ENCODE data around the gene AUP1.

Gene AUP1

DNA sequence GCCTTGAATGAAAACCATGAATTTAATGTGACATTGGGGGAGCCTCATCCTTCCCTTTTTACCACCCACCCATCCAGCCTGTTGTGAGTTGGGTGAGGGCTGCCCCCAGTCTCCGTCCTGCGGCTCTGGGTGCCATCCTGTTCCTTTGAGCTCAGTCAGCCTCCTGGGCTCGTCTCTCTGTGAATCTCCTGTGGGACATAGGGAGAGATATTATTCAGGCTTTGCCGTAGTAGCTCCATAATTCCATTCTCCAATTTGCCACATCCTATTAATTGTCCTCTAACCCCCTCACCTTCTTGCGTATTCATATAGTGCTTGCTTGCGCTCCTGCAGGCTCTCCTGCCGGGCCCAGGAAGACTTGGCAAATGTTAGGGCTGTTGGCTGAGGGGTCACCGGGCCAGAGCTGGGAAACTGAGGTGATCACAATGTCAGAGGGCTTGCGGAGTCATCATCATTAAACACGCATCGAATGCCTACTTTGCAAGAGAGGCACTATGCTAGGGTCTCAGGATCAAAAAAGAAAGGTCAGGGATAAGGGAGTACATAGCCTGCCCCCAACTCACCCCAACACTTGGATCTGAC, 2.8 kb downstream of the AUP1 start:
- no peak overlapping the region for H3K27ac ChIP-seq (ENCODE audit: insufficient read depth, low read length, poor library complexity, severe bottlenecking)

DNA sequence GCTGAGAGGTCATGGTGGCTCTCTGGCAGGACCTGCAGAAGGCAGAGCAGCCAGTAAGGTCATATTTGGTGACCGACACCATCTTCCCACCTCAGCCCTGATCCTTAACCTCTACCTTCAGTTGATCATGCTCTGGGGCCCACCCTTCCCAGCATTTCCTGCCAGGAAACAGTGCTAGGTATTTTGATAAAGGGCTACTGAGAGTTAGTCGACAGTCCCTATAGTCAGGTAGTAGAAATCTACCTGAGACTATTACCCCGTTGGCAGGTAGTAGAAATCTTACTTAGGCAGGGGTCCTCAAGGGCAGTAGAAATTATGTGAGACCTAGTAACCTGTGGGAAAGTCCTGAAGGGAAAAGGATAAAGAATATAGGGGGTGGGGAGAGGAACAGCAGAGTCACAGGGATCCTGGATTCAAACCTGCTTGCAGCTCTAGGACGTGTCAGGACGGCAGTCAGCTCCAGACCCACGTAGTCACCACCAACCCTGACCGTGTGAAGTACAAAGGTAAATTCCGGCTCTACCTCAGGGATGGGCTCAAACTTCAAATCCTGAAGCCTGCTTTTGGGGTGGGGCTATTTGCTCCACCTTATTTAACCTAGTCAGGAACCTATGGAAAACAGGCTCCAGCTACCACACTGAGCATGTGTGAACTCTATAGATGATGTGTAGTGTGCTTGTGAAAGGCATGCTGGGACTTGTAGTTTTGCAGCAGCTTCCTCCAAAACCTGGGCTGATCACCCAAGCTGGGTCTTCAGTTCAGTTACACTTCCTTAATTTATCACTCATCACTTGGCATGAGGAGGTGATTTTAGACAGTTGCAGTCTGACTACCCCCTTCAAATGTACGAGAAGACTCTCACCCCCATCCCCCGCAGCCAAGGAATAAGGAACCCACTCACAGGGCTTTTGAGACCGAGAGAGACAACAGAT, 3.5 kb downstream of the AUP1 start, which contains the start of gene DQX1:
Gene DQX1, minus strand, starts transcription at position 515 of the 932 bp plus-strand sequence. Its CDS starts 502 bp downstream, at position 13.
- H3K9me3 ChIP-seq (ENCODE audit: control insufficient read depth, low read length): no peaks in the 10 kb centered on the region
- DNase-seq: no peak
- H3K4me1 ChIP-seq (ENCODE audit: control insufficient read depth, insufficient read depth, low read length, poor library complexity, severe bottlenecking): peaks cover 18% of the 10 kb centered on the region
- no peak within 1 kb of the TSS for H3K27ac ChIP-seq (ENCODE audit: insufficient read depth, low read length, poor library complexity, severe bottlenecking)
- H3K4me3 ChIP-seq (ENCODE audit: insufficient read depth, low read depth, low read length, poor library complexity, severe bottlenecking): no peak within 1 kb of the TSS
- no peaks in the 10 kb centered on the region for H3K27me3 ChIP-seq (replicated peaks; ENCODE audit: control insufficient read depth, insufficient read depth, low read length, poor library complexity, severe bottlenecking)
- H3K36me3 ChIP-seq (ENCODE audit: control insufficient read depth, insufficient read depth, low read length): peaks cover 21% of the 10 kb centered on the region

More for the DNA sequence above, 2.8 kb downstream of the AUP1 start:
- DNase-seq: no peak
- Histone ChIP-seq H3K9me3 (ENCODE audit: control insufficient read depth, low read length) (no peaks in the 10 kb centered on the region), H3K27me3 (replicated peaks; ENCODE audit: control insufficient read depth, insufficient read depth, low read length, poor library complexity, severe bottlenecking) (no peaks in the 10 kb centered on the region), H3K4me3 (ENCODE audit: insufficient read depth, low read depth, low read length, poor library complexity, severe bottlenecking) (no peak overlapping the region), H3K4me1 (ENCODE audit: control insufficient read depth, insufficient read depth, low read length, poor library complexity, severe bottlenecking) (peaks cover 22% of the 10 kb centered on the region), H3K36me3 (ENCODE audit: control insufficient read depth, insufficient read depth, low read length) (peaks cover 21% of the 10 kb centered on the region)

DNA sequence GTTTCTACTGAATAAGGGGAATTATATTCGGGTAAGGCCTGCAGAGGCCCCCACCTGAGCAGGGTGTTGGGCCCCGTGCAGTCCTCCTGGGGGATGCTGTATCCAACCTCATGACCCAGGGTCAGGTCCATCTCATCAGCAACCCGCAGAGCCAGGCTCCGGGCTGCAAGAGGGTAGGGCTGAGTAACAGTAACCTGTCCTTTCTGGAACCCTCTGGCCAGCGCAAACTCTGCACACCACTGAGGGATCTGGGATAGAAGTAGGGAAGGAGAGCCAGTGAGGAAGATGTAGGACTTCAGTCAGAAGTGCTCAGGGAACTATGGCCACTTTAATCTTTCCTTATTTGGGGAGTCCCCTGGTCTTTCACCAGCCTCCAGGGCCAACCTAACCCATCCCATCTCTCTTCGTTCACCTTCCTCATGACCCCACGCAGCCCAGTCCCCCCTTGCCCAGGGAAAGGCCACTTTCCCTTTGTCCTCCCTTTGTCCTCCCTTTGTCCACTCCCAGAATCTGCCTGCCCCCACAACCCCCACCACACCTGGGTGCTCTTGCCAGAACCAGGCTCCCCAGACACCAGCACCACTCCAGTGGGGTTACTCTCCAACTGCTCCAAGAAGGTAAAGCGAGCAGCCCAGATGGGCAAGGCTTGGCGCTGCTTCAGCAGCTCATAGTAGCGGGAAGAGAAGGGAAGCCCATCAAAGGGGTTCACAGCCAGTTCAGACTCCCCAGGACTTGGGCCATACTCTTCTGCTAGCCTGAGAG, 4.4 kb downstream of the AUP1 start:
- no peak overlapping the region for H3K27ac ChIP-seq (ENCODE audit: insufficient read depth, low read length, poor library complexity, severe bottlenecking)
- DNase-seq: no peak
- H3K9me3 ChIP-seq (ENCODE audit: control insufficient read depth, low read length): no peaks in the 10 kb centered on the region
- peaks cover 11% of the 10 kb centered on the region for H3K4me1 ChIP-seq (ENCODE audit: control insufficient read depth, insufficient read depth, low read length, poor library complexity, severe bottlenecking)
- H3K4me3 ChIP-seq (ENCODE audit: insufficient read depth, low read depth, low read length, poor library complexity, severe bottlenecking): no peak overlapping the region
- H3K27me3 ChIP-seq (replicated peaks; ENCODE audit: control insufficient read depth, insufficient read depth, low read length, poor library complexity, severe bottlenecking): no peaks in the 10 kb centered on the region
- peaks cover 21% of the 10 kb centered on the region for H3K36me3 ChIP-seq (ENCODE audit: control insufficient read depth, insufficient read depth, low read length)

DNA sequence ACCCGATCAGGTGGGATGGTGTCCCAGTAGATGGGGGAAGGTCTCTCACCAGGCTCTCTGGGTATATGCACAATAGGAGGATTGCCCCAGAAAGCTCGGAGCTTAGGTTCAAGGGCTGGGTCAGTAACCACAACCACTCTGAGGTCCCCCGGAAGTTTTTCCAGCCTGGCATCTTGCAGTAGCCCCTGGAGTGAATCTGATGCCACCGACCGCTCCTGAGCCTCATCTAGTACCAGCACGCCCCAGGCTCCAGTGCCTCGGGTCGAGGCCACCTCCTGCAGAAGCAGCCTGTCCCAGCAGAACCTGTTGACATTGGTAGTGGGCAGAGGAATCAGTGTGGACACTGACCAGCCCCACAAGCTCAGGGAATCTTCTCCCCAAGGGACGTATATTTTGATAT, 5.5 kb downstream of the AUP1 start:
- Histone ChIP-seq H3K27ac (ENCODE audit: insufficient read depth, low read length, poor library complexity, severe bottlenecking) (no peak overlapping the region), H3K4me3 (ENCODE audit: insufficient read depth, low read depth, low read length, poor library complexity, severe bottlenecking) (no peak overlapping the region), H3K9me3 (ENCODE audit: control insufficient read depth, low read length) (no peaks in the 10 kb centered on the region), H3K36me3 (ENCODE audit: control insufficient read depth, insufficient read depth, low read length) (peaks cover 21% of the 10 kb centered on the region), H3K4me1 (ENCODE audit: control insufficient read depth, insufficient read depth, low read length, poor library complexity, severe bottlenecking) (peaks cover 8% of the 10 kb centered on the region), H3K27me3 (replicated peaks; ENCODE audit: control insufficient read depth, insufficient read depth, low read length, poor library complexity, severe bottlenecking) (peaks cover 9% of the 10 kb centered on the region)
- DNase-seq: no peak

DNA sequence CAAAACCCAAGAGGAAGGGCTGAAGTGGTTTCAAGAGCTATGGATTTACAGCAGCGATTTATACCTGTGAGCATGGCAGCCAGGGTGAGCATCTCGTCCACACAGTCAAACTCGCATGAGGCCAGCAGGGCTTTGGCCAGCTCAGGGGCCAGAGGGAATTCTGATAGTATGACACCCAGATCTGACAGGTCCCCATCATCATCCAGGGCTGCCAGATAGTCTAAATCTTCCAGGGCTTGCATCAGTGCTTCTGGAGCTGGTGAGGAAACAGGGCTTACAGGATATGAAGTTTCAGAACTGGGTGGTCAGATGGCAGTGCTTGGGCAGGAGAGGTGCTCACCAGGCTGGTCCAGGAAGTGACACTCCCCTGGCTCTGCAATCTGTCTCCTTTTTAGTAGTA, 7.0 kb downstream of the AUP1 start:
- Histone ChIP-seq H3K4me1 (ENCODE audit: control insufficient read depth, insufficient read depth, low read length, poor library complexity, severe bottlenecking) (no peaks in the 10 kb centered on the region), H3K36me3 (ENCODE audit: control insufficient read depth, insufficient read depth, low read length) (peaks cover 14% of the 10 kb centered on the region), H3K27me3 (replicated peaks; ENCODE audit: control insufficient read depth, insufficient read depth, low read length, poor library complexity, severe bottlenecking) (peaks cover 22% of the 10 kb centered on the region), H3K27ac (ENCODE audit: insufficient read depth, low read length, poor library complexity, severe bottlenecking) (no peak overlapping the region), H3K9me3 (ENCODE audit: control insufficient read depth, low read length) (no peaks in the 10 kb centered on the region), H3K4me3 (ENCODE audit: insufficient read depth, low read depth, low read length, poor library complexity, severe bottlenecking) (no peak overlapping the region)
- DNase-seq: no peak

DNA sequence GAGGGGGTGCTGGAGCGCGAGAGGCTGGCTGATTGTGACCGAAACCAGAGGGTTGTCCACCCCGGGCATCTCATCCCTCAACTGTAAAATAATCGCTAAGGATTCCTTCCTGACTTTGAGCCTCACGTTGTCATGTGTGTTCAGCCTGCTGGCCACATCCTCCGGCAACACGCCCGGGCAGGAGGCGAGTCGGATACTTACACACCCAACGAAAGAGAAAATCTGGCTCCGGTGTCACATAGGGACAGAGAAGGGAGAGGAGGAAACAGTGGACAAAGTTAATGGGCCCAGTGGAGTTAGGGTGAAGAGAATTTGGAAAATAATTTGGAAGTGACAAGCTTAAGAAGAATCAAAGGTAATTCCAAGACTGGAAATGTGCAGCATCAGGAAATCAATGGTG, 12.9 kb downstream of the AUP1 start:
- peaks cover 36% of the 10 kb centered on the region for H3K4me1 ChIP-seq (ENCODE audit: control insufficient read depth, insufficient read depth, low read length, poor library complexity, severe bottlenecking)
- no peak for DNase-seq
- H3K9me3 ChIP-seq (ENCODE audit: control insufficient read depth, low read length): no peaks in the 10 kb centered on the region
- H3K4me3 ChIP-seq (ENCODE audit: insufficient read depth, low read depth, low read length, poor library complexity, severe bottlenecking): peak overlapping the region; percentile 58
- peaks cover 58% of the 10 kb centered on the region for H3K27me3 ChIP-seq (replicated peaks; ENCODE audit: control insufficient read depth, insufficient read depth, low read length, poor library complexity, severe bottlenecking)
- H3K36me3 ChIP-seq (ENCODE audit: control insufficient read depth, insufficient read depth, low read length): no peaks in the 10 kb centered on the region
- H3K27ac ChIP-seq (ENCODE audit: insufficient read depth, low read length, poor library complexity, severe bottlenecking): no peak overlapping the region

DNA sequence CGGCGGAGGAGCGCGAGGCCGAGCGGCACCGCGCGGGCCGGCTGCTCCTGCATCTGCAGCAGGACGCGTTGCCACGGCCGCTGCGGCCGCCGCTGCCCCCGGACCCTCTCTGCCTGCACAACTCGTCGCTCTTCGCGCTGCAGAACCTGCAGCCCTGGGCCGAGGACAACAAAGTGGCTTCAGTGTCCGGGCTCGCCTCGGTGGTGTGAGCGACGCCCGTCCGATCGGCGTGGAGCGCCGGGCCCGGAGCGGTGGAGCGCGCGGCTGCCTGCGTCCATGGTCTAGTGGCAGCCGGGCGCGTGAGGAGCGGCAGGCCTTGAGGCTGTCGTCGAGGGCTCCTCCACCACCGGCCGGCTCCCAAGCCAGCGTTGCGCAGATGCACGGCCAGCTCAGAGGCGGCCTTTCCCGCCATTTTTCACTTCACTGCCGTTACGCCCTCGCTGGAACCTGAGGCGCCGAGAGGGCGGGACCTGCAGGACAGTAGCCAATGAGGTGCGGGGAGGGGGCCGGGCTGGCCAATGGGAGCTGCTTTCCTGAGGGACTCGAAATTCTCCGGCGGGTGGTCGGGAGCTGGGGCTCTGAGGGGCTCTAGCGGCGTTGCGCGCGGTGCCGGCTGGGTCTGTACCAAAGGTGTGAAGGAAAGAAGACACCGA, 13.4 kb downstream of the AUP1 start:
- Histone ChIP-seq H3K27me3 (replicated peaks; ENCODE audit: control insufficient read depth, insufficient read depth, low read length, poor library complexity, severe bottlenecking) (peaks cover 58% of the 10 kb centered on the region), H3K4me3 (ENCODE audit: insufficient read depth, low read depth, low read length, poor library complexity, severe bottlenecking) (peak overlapping the region; percentile 58)
- DNase-seq: peak; percentile 41 to 60 (median 58)

DNA sequence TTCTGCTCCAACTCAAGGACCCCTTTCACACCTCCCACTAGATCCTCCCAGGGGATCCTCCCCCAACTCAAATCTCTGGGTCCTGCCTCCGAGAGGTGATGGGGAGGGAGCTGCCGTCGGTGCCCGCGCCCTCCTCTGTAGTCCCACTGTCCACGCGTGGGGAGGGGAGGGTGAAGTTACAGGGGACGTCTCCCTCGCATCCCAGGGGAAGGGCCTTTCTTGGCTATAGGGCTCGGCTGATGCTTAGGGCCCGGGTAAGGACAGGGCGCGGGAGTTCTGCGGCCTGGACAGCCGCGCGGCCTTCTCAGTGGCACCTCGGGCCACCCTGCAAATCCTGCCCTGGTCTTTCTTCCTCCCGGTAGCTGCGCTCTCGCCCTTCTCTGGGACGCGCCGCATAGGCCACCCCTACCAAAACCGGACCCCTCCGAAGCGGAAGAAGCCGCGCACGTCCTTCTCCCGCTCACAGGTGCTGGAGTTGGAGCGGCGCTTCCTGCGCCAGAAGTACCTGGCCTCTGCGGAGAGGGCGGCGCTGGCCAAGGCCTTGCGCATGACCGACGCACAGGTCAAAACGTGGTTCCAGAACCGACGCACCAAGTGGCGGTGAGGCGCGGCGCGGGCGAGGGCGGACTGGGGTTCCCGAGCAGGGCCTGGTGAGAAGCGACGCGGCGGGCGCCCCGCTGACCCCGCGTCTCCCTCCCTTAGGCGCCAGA, 14.1 kb downstream of the AUP1 start:
- Histone ChIP-seq H3K36me3 (ENCODE audit: control insufficient read depth, insufficient read depth, low read length) (no peaks in the 10 kb centered on the region), H3K27me3 (replicated peaks; ENCODE audit: control insufficient read depth, insufficient read depth, low read length, poor library complexity, severe bottlenecking) (peaks cover 58% of the 10 kb centered on the region), H3K27ac (ENCODE audit: insufficient read depth, low read length, poor library complexity, severe bottlenecking) (no peak overlapping the region), H3K9me3 (ENCODE audit: control insufficient read depth, low read length) (no peaks in the 10 kb centered on the region), H3K4me3 (ENCODE audit: insufficient read depth, low read depth, low read length, poor library complexity, severe bottlenecking) (peak overlapping the region; percentile 58), H3K4me1 (ENCODE audit: control insufficient read depth, insufficient read depth, low read length, poor library complexity, severe bottlenecking) (peaks cover 36% of the 10 kb centered on the region)
- DNase-seq: no peak

More for the DNA sequence above, 13.4 kb downstream of the AUP1 start:
- Histone ChIP-seq H3K9me3 (ENCODE audit: control insufficient read depth, low read length) (no peaks in the 10 kb centered on the region), H3K27ac (ENCODE audit: insufficient read depth, low read length, poor library complexity, severe bottlenecking) (no peak overlapping the region), H3K36me3 (ENCODE audit: control insufficient read depth, insufficient read depth, low read length) (no peaks in the 10 kb centered on the region), H3K4me1 (ENCODE audit: control insufficient read depth, insufficient read depth, low read length, poor library complexity, severe bottlenecking) (peaks cover 36% of the 10 kb centered on the region)
